Measurements from ENCODE around the gene XPOT. TPM values are rescaled to one million over a fixed set of nuclear protein-coding genes. Genes with fewer than 3 reads are reported as not detected.

The XPOT gene
- total RNA-seq, 2 donors from 2014 or later = 94.9 to 100 TPM

DNA sequence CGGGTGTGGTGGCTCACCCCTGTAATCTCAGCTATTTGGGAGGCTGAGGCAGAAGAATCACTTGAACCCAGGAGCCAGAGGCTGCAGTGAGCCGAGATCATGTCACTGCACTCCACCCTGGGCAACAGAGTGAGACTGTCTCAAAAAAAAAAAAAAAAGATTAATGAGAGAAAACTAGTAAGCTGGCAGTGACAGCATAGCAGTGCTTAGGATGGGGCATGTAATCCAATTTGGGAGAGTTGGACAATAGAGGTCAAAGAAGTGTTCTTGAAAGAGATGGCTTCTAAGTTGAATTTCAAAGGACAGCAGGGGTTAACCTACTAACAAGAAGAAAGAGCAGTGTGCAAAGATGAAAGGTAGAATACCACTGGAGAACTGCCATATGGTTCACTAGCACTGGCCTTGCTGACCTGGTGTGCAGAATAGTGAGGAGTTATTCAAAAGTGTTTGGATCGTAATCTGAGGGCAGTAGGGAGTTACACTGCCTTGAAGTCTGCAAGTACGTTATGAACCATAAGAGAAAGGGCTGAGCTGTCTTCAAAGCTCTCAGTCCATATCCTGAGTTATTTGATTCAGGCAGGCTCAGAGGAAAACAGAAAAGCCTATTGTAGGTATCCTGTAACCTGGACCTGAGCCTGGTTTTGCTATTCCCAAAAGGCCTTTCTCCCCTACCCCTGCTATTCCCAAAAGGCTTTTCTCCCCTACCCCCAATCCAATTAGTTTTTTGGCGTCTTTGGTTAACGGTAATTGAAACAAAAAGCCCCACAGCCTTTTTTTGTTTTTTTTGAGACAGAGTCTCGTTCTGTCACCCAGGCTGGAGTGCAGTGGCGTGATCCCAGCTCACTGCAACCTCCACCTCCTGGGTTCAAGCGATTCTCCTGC, 3.4 kb downstream of the XPOT start:
- Mint-ChIP-seq H3K9me3 (no peaks in the 10 kb centered on the region), H3K27ac (no peak overlapping the region), H3K4me3 (no peak overlapping the region), H3K27me3 (ENCODE audit: insufficient read depth) (no peaks in the 10 kb centered on the region), H3K4me1 (peaks cover 11% of the 10 kb centered on the region), H3K36me3 (ENCODE audit: low read depth) (peaks cover 27% of the 10 kb centered on the region)
- no peak for TF ChIP-seq CTCF (conservative IDR thresholded peaks at IDR 0.05)
- Histone ChIP-seq H3K4me1 (ENCODE audit: control insufficient read depth, insufficient read depth, low read length) (no peaks in the 10 kb centered on the region), H3K36me3 (ENCODE audit: control insufficient read depth, insufficient read depth, low read length) (peaks cover 33% of the 10 kb centered on the region), H3K27ac (ENCODE audit: low read depth, low read length) (peak overlapping the region; percentile 40), H3K4me3 (ENCODE audit: low read length) (no peak overlapping the region), H3K9ac (ENCODE audit: extremely low read depth, low read length, poor library complexity, severe bottlenecking) (no peak overlapping the region), H3K27me3 (ENCODE audit: control insufficient read depth, insufficient read depth, low read length, poor library complexity, severe bottlenecking) (no peaks in the 10 kb centered on the region), H3K9me3 (ENCODE audit: control insufficient read depth, low read length) (no peaks in the 10 kb centered on the region)
- no peak for DNase-seq
- 88 to 89% methylated on average over 6 to 9 of the region's 9 CpGs for WGBS, 2 experiments (ENCODE audit: insufficient coverage in 1 of 2, insufficient read length in 1 of 2)

DNA sequence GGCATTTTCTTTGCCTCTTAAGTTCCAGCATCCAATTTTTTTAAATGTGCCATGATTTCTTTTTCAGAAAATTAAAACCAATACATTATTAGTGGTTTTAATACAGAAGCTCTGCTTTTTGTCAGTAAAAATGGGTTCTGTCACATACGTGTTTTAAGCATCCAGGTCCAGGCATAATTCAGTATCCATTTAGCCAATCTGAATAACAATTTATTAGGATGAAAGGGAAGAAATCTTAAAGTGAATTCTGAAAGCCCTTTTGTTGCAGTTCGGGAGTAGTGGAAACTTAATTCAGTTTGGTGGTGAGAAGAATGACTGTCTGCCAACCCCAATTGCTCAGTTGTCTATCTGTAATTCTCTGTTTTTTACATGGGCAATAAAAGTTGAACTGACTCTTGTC, 7.2 kb downstream of the XPOT start:
- H3K4me1 Mint-ChIP-seq = peaks cover 4% of the 10 kb centered on the region
- H3K27ac ChIP-seq (ENCODE audit: low read depth, low read length) = no peak overlapping the region
- no peak overlapping the region for H3K27ac Mint-ChIP-seq
- H3K4me3 ChIP-seq (ENCODE audit: low read length) = no peak overlapping the region
- DNase-seq = no peak
- H3K27me3 ChIP-seq (ENCODE audit: control insufficient read depth, insufficient read depth, low read length, poor library complexity, severe bottlenecking) = no peaks in the 10 kb centered on the region
- H3K4me3 Mint-ChIP-seq = no peak overlapping the region
- no peaks in the 10 kb centered on the region for H3K27me3 Mint-ChIP-seq (ENCODE audit: insufficient read depth)
- no peaks in the 10 kb centered on the region for H3K9me3 ChIP-seq (ENCODE audit: control insufficient read depth, low read length)
- H3K9ac ChIP-seq (ENCODE audit: extremely low read depth, low read length, poor library complexity, severe bottlenecking) = no peak overlapping the region
- peaks cover 67% of the 10 kb centered on the region for H3K36me3 ChIP-seq (ENCODE audit: control insufficient read depth, insufficient read depth, low read length)
- H3K4me1 ChIP-seq (ENCODE audit: control insufficient read depth, insufficient read depth, low read length) = no peaks in the 10 kb centered on the region
- 92 to 100% methylated on average over 1 to 2 of the region's 2 CpGs for WGBS, 2 experiments (ENCODE audit: insufficient coverage in 1 of 2, insufficient read length in 1 of 2)
- H3K9me3 Mint-ChIP-seq = no peaks in the 10 kb centered on the region
- TF ChIP-seq CTCF (conservative IDR thresholded peaks at IDR 0.05) = no peak
- H3K36me3 Mint-ChIP-seq (ENCODE audit: low read depth) = peaks cover 51% of the 10 kb centered on the region

- no peak for TF ChIP-seq CTCF (conservative IDR thresholded peaks at IDR 0.05)
- no peaks in the 10 kb centered on the region for H3K4me1 ChIP-seq (ENCODE audit: control insufficient read depth, insufficient read depth, low read length)
- H3K27me3 ChIP-seq (ENCODE audit: control insufficient read depth, insufficient read depth, low read length, poor library complexity, severe bottlenecking) = no peaks in the 10 kb centered on the region
- H3K27ac ChIP-seq (ENCODE audit: low read depth, low read length) = no peak overlapping the region
- H3K4me3 ChIP-seq (ENCODE audit: low read length) = no peak overlapping the region
- no peak for DNase-seq
- WGBS, 2 experiments (ENCODE audit: insufficient coverage in 1 of 2, insufficient read length in 1 of 2) = 100% methylated on average over 2 of the region's 2 CpGs; no CpG with 5 or more reads in 1 of the 2 experiments
- peaks cover 60% of the 10 kb centered on the region for H3K36me3 Mint-ChIP-seq (ENCODE audit: low read depth)
- no peak overlapping the region for H3K9ac ChIP-seq (ENCODE audit: extremely low read depth, low read length, poor library complexity, severe bottlenecking)
- H3K4me3 Mint-ChIP-seq = no peak overlapping the region
- H3K27me3 Mint-ChIP-seq (ENCODE audit: insufficient read depth) = no peaks in the 10 kb centered on the region
- H3K27ac Mint-ChIP-seq = no peak overlapping the region
- H3K9me3 Mint-ChIP-seq = no peaks in the 10 kb centered on the region
- H3K4me1 Mint-ChIP-seq = peaks cover 2% of the 10 kb centered on the region
- H3K9me3 ChIP-seq (ENCODE audit: control insufficient read depth, low read length) = no peaks in the 10 kb centered on the region
- peaks cover 77% of the 10 kb centered on the region for H3K36me3 ChIP-seq (ENCODE audit: control insufficient read depth, insufficient read depth, low read length)
Observed at GRCh38 chr12:64412459-64412858, 8.3 kb downstream of the XPOT start.
